GM12878 (cell line): ENCODE measurements around the gene EPS8. TPM values are rescaled to one million over a fixed set of nuclear protein-coding genes. Genes with fewer than 3 reads are reported as not detected.

Source experiments
- ATAC-seq: fragments of 200-7000 bp; cut with Tn5 transposase; 3 replicates; pipeline ENCODE4 v1.9.1; 2020; ENCODE audit warnings: mild to moderate bottlenecking, moderate library complexity
- BruUV-seq: library from RNA; stranded (reverse); fragments of 400-500 nt; replicated peaks from 2 replicates; lab custom pipeline; 2021; lab: Mats Ljungman, UMichigan
- CTCF ChIA-PET: fragments of 300-600 bp; sonication (Branson Sonifier 250); formaldehyde crosslinking; extraction: SDS; loops from one replicate; lab custom pipeline; 2021; ENCODE audit warnings: inconsistent platforms; lab: Yijun Ruan, JAX
- POLR2A ChIA-PET: fragments of 350-600 bp; formaldehyde crosslinking; extraction: SDS; loops from one replicate; lab custom pipeline; 2021; ENCODE audit warnings: inconsistent platforms; lab: Charles Lee
- RAD21 ChIA-PET: fragments of 300-600 bp; sonication (Branson Sonifier 250); formaldehyde crosslinking; loops from one replicate; lab custom pipeline; 2023; ENCODE audit warnings: antibody characterized with exemption; ENCODE audit not compliant: unreplicated experiment; lab: Charles Lee
- SMC1A ChIA-PET: fragments of 300-600 bp; sonication (Branson Sonifier 250); formaldehyde crosslinking; loops from one replicate; lab custom pipeline; 2023; ENCODE audit not compliant: unreplicated experiment, uncharacterized antibody; lab: Charles Lee
- DNase-seq: peaks from one replicate; pipeline ENCODE4 v3.0.0-alpha.2; 2011; ENCODE audit warnings: low read depth, low spot score
- FAIRE-seq: peaks from 3 replicates; lab custom pipeline; 2011; peaks lifted over from hg19 to GRCh38; lab: Jason Lieb, UNC
- H2AFZ ChIP-seq: 2 replicates; pipeline ENCODE4 v1.6.0; 2011; ENCODE audit warnings: low read depth, low read length, control low read depth; ENCODE audit not compliant: control insufficient read depth
- H3K27ac ChIP-seq: 2 replicates; pipeline ENCODE4 v1.5.1; 2011; ENCODE audit warnings: control low read depth; ENCODE audit not compliant: control insufficient read depth, insufficient read depth
- H3K27me3 ChIP-seq, 2 experiments: replicated peaks in 1 of 2; 2 replicates each; pipeline versions ENCODE4 v1.6.0 to v1.6.1; 2011; ENCODE audit warnings: low read length in 1 of 2; ENCODE audit not compliant: control insufficient read depth in 2 of 2, insufficient read depth in 2 of 2
- H3K36me3 ChIP-seq, 2 experiments: 2 replicates each; pipeline ENCODE4 v1.5.1; 2011; ENCODE audit warnings: low read length in 1 of 2; ENCODE audit not compliant: control insufficient read depth in 2 of 2, insufficient read depth in 2 of 2
- H3K4me1 ChIP-seq: 2 replicates; pipeline ENCODE4 v1.6.1; 2011; ENCODE audit warnings: mild to moderate bottlenecking, low read length, moderate library complexity, mixed read lengths; ENCODE audit not compliant: control insufficient read depth, insufficient read depth
- H3K4me2 ChIP-seq: 2 replicates; pipeline ENCODE4 v1.6.0; 2011; ENCODE audit warnings: control low read depth; ENCODE audit not compliant: control insufficient read depth, insufficient read depth
- H3K4me3 ChIP-seq: fragments of 200-600 bp; sonication (generic); 2 replicates; pipeline ENCODE4 v1.5.1; 2016
- H3K79me2 ChIP-seq: 2 replicates; pipeline ENCODE4 v1.6.0; 2011; ENCODE audit warnings: low read length; ENCODE audit not compliant: control insufficient read depth, insufficient read depth
- H3K9ac ChIP-seq: 2 replicates; pipeline ENCODE4 v1.8.0; 2011; ENCODE audit warnings: low read length, control low read depth, mixed read lengths; ENCODE audit not compliant: control insufficient read depth, insufficient read depth
- H3K9me3 ChIP-seq: replicated peaks from 3 replicates; pipeline ENCODE4 v1.5.1; 2011; ENCODE audit warnings: mild to moderate bottlenecking, low read length; ENCODE audit not compliant: control insufficient read depth, insufficient read depth
- H4K20me1 ChIP-seq: 2 replicates; pipeline ENCODE4 v1.6.0; 2011; ENCODE audit not compliant: control insufficient read depth, insufficient read depth
- BMI1 ChIP-seq: fragments of 450-650 bp; IDR thresholded peaks from 2 replicates; pipeline ENCODE4 v1.6.1; 2016; ENCODE audit warnings: mild to moderate bottlenecking, moderate library complexity, borderline replicate concordance
- CREB1 ChIP-seq: IDR thresholded peaks from 2 replicates; pipeline ENCODE4 v1.6.1; 2012; ENCODE audit warnings: low read depth, mild to moderate bottlenecking, inconsistent platforms
- CTCF ChIP-seq, 3 experiments: IDR thresholded peaks in 2 of 3; conservative IDR thresholded peaks in 1 of 3; 2 replicates each; pipeline ENCODE4 v1.5.1; 2011; ENCODE audit warnings: low read depth in 3 of 3, low read length in 3 of 3, mild to moderate bottlenecking in 3 of 3, control low read depth in 2 of 3, moderate library complexity in 2 of 3, inconsistent platforms in 1 of 3, mixed read lengths in 1 of 3; ENCODE audit not compliant: control insufficient read depth in 2 of 3, insufficient read depth in 1 of 3; ENCODE audit errors: extremely low read depth in 1 of 3
- FOXM1 ChIP-seq: IDR thresholded peaks from 2 replicates; pipeline ENCODE4 v1.6.1; 2012; ENCODE audit warnings: low read depth, mild to moderate bottlenecking, inconsistent platforms, low read length, moderate library complexity
- KAT2A ChIP-seq: conservative IDR thresholded peaks from 2 replicates; pipeline ENCODE4 v1.6.1; 2011; ENCODE audit warnings: low read depth, low read length; ENCODE audit not compliant: control insufficient read depth
- KDM1A ChIP-seq: fragments of 200-600 bp; sonication (generic); IDR thresholded peaks from 2 replicates; pipeline ENCODE4 v1.6.1; 2016; ENCODE audit warnings: borderline replicate concordance
- MTA2 ChIP-seq: fragments of 450-650 bp; IDR thresholded peaks from 2 replicates; pipeline ENCODE4 v1.6.1; 2016; ENCODE audit warnings: low read depth, mild to moderate bottlenecking, moderate library complexity
- NBN ChIP-seq: fragments of 450-650 bp; IDR thresholded peaks from 2 replicates; pipeline ENCODE4 v1.6.1; 2016
- NR2C2 ChIP-seq: IDR thresholded peaks from 2 replicates; pipeline ENCODE4 v1.6.1; 2011; ENCODE audit warnings: borderline replicate concordance, low read depth; ENCODE audit not compliant: control insufficient read depth, insufficient read length
- POLR2A ChIP-seq: IDR thresholded peaks from 2 replicates; pipeline ENCODE4 v1.6.1; 2011; ENCODE audit warnings: low read depth, mild to moderate bottlenecking, low read length
- POLR2AphosphoS2 ChIP-seq: IDR thresholded peaks from 2 replicates; pipeline ENCODE4 v1.6.1; 2011; ENCODE audit warnings: low read depth, mild to moderate bottlenecking, low read length, improper control_type of control experiment, moderate library complexity
- RAD21 ChIP-seq: IDR thresholded peaks from 2 replicates; pipeline ENCODE4 v1.6.1; 2011; ENCODE audit warnings: mild to moderate bottlenecking, low read depth, low read length, moderate library complexity; ENCODE audit not compliant: insufficient read depth
- RB1 ChIP-seq: fragments of 450-650 bp; formaldehyde crosslinking; IDR thresholded peaks from 2 replicates; pipeline ENCODE4 v1.6.1; 2017; ENCODE audit warnings: mild to moderate bottlenecking, borderline replicate concordance
- REST ChIP-seq: IDR thresholded peaks from 2 replicates; pipeline ENCODE4 v1.6.1; 2012; ENCODE audit warnings: mild to moderate bottlenecking, low read depth, low read length
- SMC3 ChIP-seq: IDR thresholded peaks from 2 replicates; pipeline ENCODE4 v1.6.1; 2011; ENCODE audit warnings: low read length, improper control_type of control experiment, borderline replicate concordance
- USF1 ChIP-seq: IDR thresholded peaks from 2 replicates; pipeline ENCODE4 v1.6.1; 2011; ENCODE audit warnings: borderline replicate concordance, low read depth, mild to moderate bottlenecking, moderate library complexity, mixed read lengths, low read length; ENCODE audit not compliant: insufficient read depth; ENCODE audit errors: extremely low read length
- ZSCAN29 ChIP-seq: fragments of 450-650 bp; IDR thresholded peaks from 2 replicates; pipeline ENCODE4 v1.6.1; 2017; ENCODE audit warnings: mild to moderate bottlenecking, moderate library complexity
- WGBS: methylation state at CpG from one replicate; pipeline ENCODE4 v1.1.6; 2016; ENCODE audit warnings: low lambda C conversion rate; ENCODE audit not compliant: insufficient replicate concordance, insufficient coverage; ENCODE audit errors: missing lambda C conversion rate; 5-methylcytosine and 5-hydroxymethylcytosine counted together
- in situ Hi-C: fragments of 300-500 bp; cut with MboI; formaldehyde crosslinking; loops from 9 replicates; pipeline ENCODE4 v1.14.3; 2018; ENCODE audit warnings: mixed read lengths
- intact Hi-C: fragments of 100-400 bp; cut with micrococcal nuclease; formaldehyde crosslinking; loops from one replicate; pipeline ENCODE4 v1.14.2; 2022; ENCODE audit not compliant: unreplicated experiment
- polyA plus RNA-seq, 11 experiments: library from polyadenylated mRNA; depleted of rRNA in 4 of 11; unstranded in 6 of 11; stranded (reverse) in 5 of 11; fragments of >200 nt; fragmentation: Nextera tagmentation in 4 of 11; fragmentation: Illumina TruSeq in 1 of 11; extraction: Ambion mirVana in 4 of 11; extraction: Trizol in 1 of 11; gene quantifications; 1 replicate in 1 of 11; 2 replicates in 10 of 11; pipeline versions ENCODE4 v1.2.1 to v1.2.3, GENCODE V29; 2011 to 2016; ENCODE audit warnings: inconsistent platforms in 2 of 11, missing spikeins in 2 of 11, low read depth in 1 of 11
- total RNA-seq, 4 experiments: library from RNA; depleted of rRNA in 3 of 4; stranded (reverse); fragments of >200 nt in 3 of 4; fragmentation: Illumina TruSeq in 1 of 4; extraction: Trizol in 1 of 4; gene quantifications; 2 replicates each; pipeline versions ENCODE4 v1.2.1 to v1.2.3, GENCODE V29; 2013 to 2021

The EPS8 gene
- total and polyA plus RNA-seq, 10 of the 15 experiments (the other 5 are each of a cell fraction or from before 2014, with no cell fraction given) = 1.3 to 127 (median 3.4) TPM

GRCh38 chr12:15584366-15585041 is 204.7 kb downstream of the EPS8 start:
- BruUV-seq = no TSS peak
- peak; percentile 94 for FAIRE-seq
- intact Hi-C loops = loop anchor here (1.0 to 2.0 kb wide), 2 partner anchors 52 to 308 kb away; no protein-coding TSS in a partner anchor
- no peak for TF ChIP-seq USF1
- TF ChIP-seq NBN = 0 out of 2 replicates have a peak, but pooled peaks have one; percentile 30
- no peak for TF ChIP-seq ZSCAN29
- no peak for TF ChIP-seq KAT2A
- no peak for TF ChIP-seq MTA2
- peak; percentile 93 for TF ChIP-seq RAD21
- TF ChIP-seq RB1 = no peak
- TF ChIP-seq SMC3 = peak; percentile 91
- TF ChIP-seq REST = no peak
- no peak for TF ChIP-seq POLR2A
- TF ChIP-seq KDM1A = no peak
- no peak for TF ChIP-seq POLR2AphosphoS2
- no peak for TF ChIP-seq NR2C2
- peak; percentile 68 to 81 (median 69) for TF ChIP-seq CTCF (IDR thresholded peaks at IDR 0.05 in 2 of 3, conservative IDR thresholded peaks at IDR 0.05 in 1 of 3; ENCODE audit: control insufficient read depth in 2 of 3, extremely low read depth in 1 of 3, insufficient read depth in 1 of 3, low read depth in 3 of 3, low read length in 3 of 3)
- no peak for TF ChIP-seq CREB1
- TF ChIP-seq FOXM1 = 0 out of 2 replicates have a peak, but pooled peaks have one; percentile 21
- no peak for TF ChIP-seq BMI1

More at GRCh38 chr12:15584366-15585041, 204.7 kb downstream of the EPS8 start:
- Histone ChIP-seq H3K27me3 (0 out of 4 replicates have a peak, but pooled peaks cover 0 to 1% of the 10 kb centered on the region in 2 experiments), H3K79me2 (no peaks in the 10 kb centered on the region), H3K4me2 (no peak overlapping the region), H3K9me3 (no peaks in the 10 kb centered on the region; the same call in 2 of the 3 replicates), H3K9ac (no peak overlapping the region), H3K4me3 (no peak overlapping the region), H4K20me1 (no peaks in the 10 kb centered on the region), H3K36me3 (no peaks in the 10 kb centered on the region), H3K27ac (no peak overlapping the region), H3K4me1 (no peaks in the 10 kb centered on the region), H2AFZ (no peak overlapping the region)
- ChIA-PET SMC1A (interaction anchor here (0.7 to 14.2 kb wide), 44 partner anchors 8 to 1647 kb away, joined by 3 to 853 read pairs (median 4); partner anchors contain the start of gene DERA), POLR2A (interaction anchor here (0.9 to 1.6 kb wide), 3 partner anchors 14 to 52 kb away, joined by 3 to 10 read pairs (median 7); no protein-coding TSS in a partner anchor), RAD21 (interaction anchor here (0.6 to 13.2 kb wide), 44 partner anchors 10 to 860 kb away, joined by 3 to 609 read pairs (median 4); no protein-coding TSS in a partner anchor), CTCF (interaction anchor here (0.6 to 19.0 kb wide), 69 partner anchors 9 to 860 kb away, joined by 3 to 1078 read pairs (median 4); partner anchors contain the start of genes DERA and RERG)
- ATAC-seq (peak; percentile 78), DNase-seq (no peak)
- 20% methylated on average over 3 of the region's 3 CpGs for WGBS
- in situ Hi-C loops = no loop called here
